Central memory CD8-positive, alpha-beta T cell (primary cell): Measurements from ENCODE around the gene NREP.

Experiments used
- ATAC-seq: fragments of 150-1000 bp; cut with Tn5 transposase; replicated peaks from 2 replicates; pipeline ENCODE4 v1.10.0; 2022; ENCODE audit warnings: mild to moderate bottlenecking, moderate FRiP score, moderate number of reproducible peaks; ENCODE audit not compliant: poor library complexity, severe bottlenecking; ENCODE audit errors: extremely low read depth
- DNase-seq, 2 donors: peaks; one replicate each; pipeline ENCODE4 v3.0.0; 2021; ENCODE audit warnings: low spot score in 2 of 2
- H3K27ac Mint-ChIP-seq: one replicate; pipeline ENCODE4 v1.8.0; 2022; ENCODE audit warnings: low read depth, mild to moderate bottlenecking, moderate library complexity, mixed read lengths
- H3K27me3 Mint-ChIP-seq: one replicate; pipeline ENCODE4 v1.8.0; 2022; ENCODE audit warnings: mixed read lengths
- H3K36me3 Mint-ChIP-seq: one replicate; pipeline ENCODE4 v1.8.0; 2022; ENCODE audit warnings: mild to moderate bottlenecking, moderate library complexity, mixed read lengths; ENCODE audit not compliant: insufficient read depth
- H3K4me1 Mint-ChIP-seq: one replicate; pipeline ENCODE4 v1.8.0; 2022; ENCODE audit warnings: mixed read lengths
- H3K4me3 Mint-ChIP-seq: one replicate; pipeline ENCODE4 v1.8.0; 2022; ENCODE audit warnings: mild to moderate bottlenecking, moderate library complexity, mixed read lengths
- H3K9me3 Mint-ChIP-seq: one replicate; pipeline ENCODE4 v1.8.0; 2022; ENCODE audit warnings: mixed read lengths

NREP gene

DNA sequence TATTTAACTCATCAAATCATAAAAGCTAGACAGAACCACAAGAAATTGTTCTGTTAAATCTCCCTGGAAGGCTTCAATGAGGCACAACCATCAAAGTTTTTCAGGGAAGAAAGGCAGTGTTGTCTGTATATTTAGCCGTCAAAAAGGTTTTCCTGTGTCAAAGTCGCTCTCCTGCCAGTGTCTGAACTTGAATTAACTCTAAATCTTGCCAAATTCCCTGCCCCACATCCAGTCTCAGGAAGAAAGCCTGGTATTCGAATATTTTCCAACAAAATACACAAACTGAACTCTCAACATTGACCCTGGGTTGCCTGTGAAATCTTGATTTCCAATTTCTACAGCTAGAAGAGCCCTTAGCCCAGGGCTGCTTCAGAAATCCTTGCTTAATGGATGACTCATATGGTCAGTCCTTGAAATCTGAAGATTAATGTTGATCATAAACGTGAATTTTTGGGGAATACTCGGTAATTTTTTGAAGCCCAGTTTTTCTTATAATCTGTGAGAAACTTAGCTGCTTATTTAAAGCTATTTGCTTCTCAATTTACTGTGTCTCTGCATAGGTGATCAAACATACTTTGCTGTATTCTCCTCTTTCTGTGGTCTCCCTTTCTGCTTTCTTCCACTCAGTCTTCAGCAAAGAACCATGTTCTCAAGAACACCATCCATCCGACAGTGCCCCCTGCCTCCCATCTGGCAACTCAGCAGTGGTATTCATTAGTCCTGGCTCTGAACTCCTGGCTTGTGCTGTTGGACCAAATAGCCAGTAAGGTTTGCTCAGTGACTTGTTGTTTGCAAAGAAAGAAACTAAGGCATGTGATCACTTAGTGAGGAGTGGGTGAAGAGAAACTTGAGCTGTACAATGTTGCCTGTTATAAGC lies 58.9 kb downstream of the NREP start:
- H3K27ac Mint-ChIP-seq: no peak overlapping the region
- peaks cover 34% of the 10 kb centered on the region for H3K27me3 Mint-ChIP-seq
- H3K36me3 Mint-ChIP-seq: no peaks in the 10 kb centered on the region
- H3K9me3 Mint-ChIP-seq: no peaks in the 10 kb centered on the region
- ATAC-seq (no peak), DNase-seq (no peak)
- no peaks in the 10 kb centered on the region for H3K4me1 Mint-ChIP-seq
- no peak overlapping the region for H3K4me3 Mint-ChIP-seq

- Mint-ChIP-seq H3K9me3 (no peaks in the 10 kb centered on the region), H3K27me3 (peaks cover 35% of the 10 kb centered on the region), H3K27ac (no peak overlapping the region), H3K4me1 (no peaks in the 10 kb centered on the region), H3K4me3 (no peak overlapping the region), H3K36me3 (no peaks in the 10 kb centered on the region)
- DNase-seq (no peak), ATAC-seq (no peak)
Measured at GRCh38 chr5:111697215-111697614, 59.8 kb downstream of the NREP start.

DNA sequence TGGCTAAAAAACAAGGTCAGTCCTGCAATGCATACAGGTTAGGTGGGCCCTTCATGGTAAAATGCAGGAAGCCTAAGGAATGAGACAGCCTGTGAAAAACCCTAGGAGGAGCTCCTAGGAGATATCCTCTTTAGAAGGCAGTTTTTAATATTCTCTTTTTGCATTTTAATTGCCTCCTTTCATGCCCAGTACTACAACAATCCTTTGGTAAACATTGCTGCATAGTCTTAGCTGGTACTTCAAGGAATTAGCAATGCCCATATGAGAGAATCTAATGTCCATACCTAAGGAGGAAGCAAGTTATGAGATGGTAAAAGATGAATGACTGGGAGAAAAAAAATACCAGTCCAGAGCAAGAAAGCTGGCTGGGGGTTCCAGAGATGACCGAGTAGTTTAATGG lies 61.0 kb downstream of the NREP start:
- ATAC-seq (no peak), DNase-seq (no peak)
- Mint-ChIP-seq H3K4me1 (no peaks in the 10 kb centered on the region), H3K36me3 (no peaks in the 10 kb centered on the region), H3K4me3 (no peak overlapping the region), H3K27ac (no peak overlapping the region), H3K27me3 (peaks cover 39% of the 10 kb centered on the region), H3K9me3 (no peaks in the 10 kb centered on the region)

DNA sequence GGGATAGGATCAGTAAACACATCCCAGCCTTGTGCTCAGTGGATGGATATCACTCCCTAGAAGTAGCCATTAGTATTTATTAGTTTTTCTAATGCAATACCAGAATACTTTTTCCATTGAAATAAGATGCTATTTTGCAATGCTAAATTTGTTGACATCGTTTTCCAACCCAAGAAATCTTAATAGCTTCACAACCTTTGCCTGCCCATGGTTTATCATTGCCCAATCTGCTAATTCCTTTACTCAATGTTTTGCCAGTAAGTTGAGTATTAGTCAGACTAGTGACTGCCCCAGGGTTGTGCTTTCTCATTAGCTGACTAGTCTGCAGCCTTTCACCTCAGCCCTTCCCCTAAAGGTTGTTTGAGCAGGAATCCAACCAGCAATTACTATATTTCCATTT lies 62.9 kb downstream of the NREP start:
- no peak for ATAC-seq
- no peak overlapping the region for H3K27ac Mint-ChIP-seq
- DNase-seq: no peak
- H3K36me3 Mint-ChIP-seq: no peaks in the 10 kb centered on the region
- H3K4me3 Mint-ChIP-seq: no peak overlapping the region
- peaks cover 28% of the 10 kb centered on the region for H3K27me3 Mint-ChIP-seq
- no peaks in the 10 kb centered on the region for H3K9me3 Mint-ChIP-seq
- no peaks in the 10 kb centered on the region for H3K4me1 Mint-ChIP-seq

- H3K27ac Mint-ChIP-seq: no peak overlapping the region
- no peak for ATAC-seq
Measured at GRCh38 chr5:111691914-111692313, 65.1 kb downstream of the NREP start.

DNA sequence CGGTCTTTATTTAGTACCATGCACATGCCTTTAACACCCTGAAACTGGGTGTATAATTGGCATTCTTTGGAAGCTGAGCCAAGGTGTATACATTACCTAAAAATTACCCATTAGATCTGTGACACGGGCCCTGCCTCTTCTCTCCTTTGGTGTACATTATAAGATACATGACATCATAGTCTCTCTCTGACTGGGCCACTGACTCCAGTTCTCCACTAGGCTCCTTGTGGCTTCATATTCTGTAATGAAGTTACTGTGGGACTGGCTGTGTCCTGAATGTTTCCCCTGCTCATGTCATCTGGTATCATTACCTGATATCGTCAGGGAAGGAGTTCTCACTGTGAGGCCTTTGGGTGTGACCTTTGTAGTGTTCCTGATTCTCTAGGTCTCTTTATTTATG lies 65.5 kb downstream of the NREP start:
- Mint-ChIP-seq H3K4me3 (no peak overlapping the region), H3K27me3 (peaks cover 15% of the 10 kb centered on the region), H3K9me3 (no peaks in the 10 kb centered on the region), H3K27ac (no peak overlapping the region), H3K4me1 (no peaks in the 10 kb centered on the region), H3K36me3 (peaks cover under 1% of the 10 kb centered on the region)
- no peak for DNase-seq
- ATAC-seq: no peak

More at GRCh38 chr5:111691914-111692313, 65.1 kb downstream of the NREP start:
- no peaks in the 10 kb centered on the region for H3K9me3 Mint-ChIP-seq
- DNase-seq: no peak
- no peak overlapping the region for H3K4me3 Mint-ChIP-seq
- peaks cover 15% of the 10 kb centered on the region for H3K27me3 Mint-ChIP-seq
- H3K36me3 Mint-ChIP-seq: no peaks in the 10 kb centered on the region
- H3K4me1 Mint-ChIP-seq: no peaks in the 10 kb centered on the region

- H3K27me3 Mint-ChIP-seq: peaks cover 15% of the 10 kb centered on the region
- H3K4me3 Mint-ChIP-seq: no peak overlapping the region
- H3K9me3 Mint-ChIP-seq: no peaks in the 10 kb centered on the region
- H3K36me3 Mint-ChIP-seq: peaks cover 1% of the 10 kb centered on the region
- ATAC-seq: no peak
- DNase-seq: no peak
- H3K4me1 Mint-ChIP-seq: no peaks in the 10 kb centered on the region
- no peak overlapping the region for H3K27ac Mint-ChIP-seq
Measured at GRCh38 chr5:111689357-111689935, 67.5 kb downstream of the NREP start.

- H3K4me3 Mint-ChIP-seq: no peak overlapping the region
- H3K9me3 Mint-ChIP-seq: no peaks in the 10 kb centered on the region
- DNase-seq: no peak
- no peak overlapping the region for H3K27ac Mint-ChIP-seq
- no peak for ATAC-seq
- H3K27me3 Mint-ChIP-seq: no peaks in the 10 kb centered on the region
- H3K4me1 Mint-ChIP-seq: no peaks in the 10 kb centered on the region
- H3K36me3 Mint-ChIP-seq: peaks cover 1% of the 10 kb centered on the region
Measured at GRCh38 chr5:111685969-111686368, 71.0 kb downstream of the NREP start.

GRCh38 chr5:111682641-111683040 lies 74.4 kb downstream of the NREP start:
- H3K4me3 Mint-ChIP-seq: no peak overlapping the region
- no peaks in the 10 kb centered on the region for H3K4me1 Mint-ChIP-seq
- peaks cover 10% of the 10 kb centered on the region for H3K27me3 Mint-ChIP-seq
- H3K36me3 Mint-ChIP-seq: peaks cover 1% of the 10 kb centered on the region
- H3K9me3 Mint-ChIP-seq: no peaks in the 10 kb centered on the region
- DNase-seq (no peak), ATAC-seq (no peak)
- H3K27ac Mint-ChIP-seq: no peak overlapping the region

DNA sequence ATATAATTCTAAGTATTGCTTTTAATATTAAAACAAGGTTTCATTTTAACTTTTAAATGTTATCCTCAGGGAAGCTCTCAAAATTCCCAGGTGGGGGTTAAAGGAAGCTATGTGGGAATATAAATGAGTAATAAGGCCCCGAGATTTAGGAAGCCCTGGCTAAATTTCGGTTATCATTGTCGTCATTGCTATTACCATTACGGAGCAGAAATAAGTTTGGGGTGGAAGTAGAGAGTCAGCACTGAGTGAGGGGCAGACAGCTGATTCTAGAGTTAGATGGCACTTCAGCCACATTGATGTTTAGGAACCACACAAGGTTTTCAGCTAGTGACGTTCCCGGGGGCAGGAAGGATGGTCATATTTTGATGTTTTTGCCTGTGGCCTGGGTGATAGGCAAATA lies 74.9 kb downstream of the NREP start:
- no peaks in the 10 kb centered on the region for H3K9me3 Mint-ChIP-seq
- ATAC-seq (no peak), DNase-seq (no peak)
- H3K36me3 Mint-ChIP-seq: peaks cover 1% of the 10 kb centered on the region
- H3K4me1 Mint-ChIP-seq: no peaks in the 10 kb centered on the region
- H3K27me3 Mint-ChIP-seq: peaks cover 10% of the 10 kb centered on the region
- H3K4me3 Mint-ChIP-seq: no peak overlapping the region
- H3K27ac Mint-ChIP-seq: no peak overlapping the region

DNA sequence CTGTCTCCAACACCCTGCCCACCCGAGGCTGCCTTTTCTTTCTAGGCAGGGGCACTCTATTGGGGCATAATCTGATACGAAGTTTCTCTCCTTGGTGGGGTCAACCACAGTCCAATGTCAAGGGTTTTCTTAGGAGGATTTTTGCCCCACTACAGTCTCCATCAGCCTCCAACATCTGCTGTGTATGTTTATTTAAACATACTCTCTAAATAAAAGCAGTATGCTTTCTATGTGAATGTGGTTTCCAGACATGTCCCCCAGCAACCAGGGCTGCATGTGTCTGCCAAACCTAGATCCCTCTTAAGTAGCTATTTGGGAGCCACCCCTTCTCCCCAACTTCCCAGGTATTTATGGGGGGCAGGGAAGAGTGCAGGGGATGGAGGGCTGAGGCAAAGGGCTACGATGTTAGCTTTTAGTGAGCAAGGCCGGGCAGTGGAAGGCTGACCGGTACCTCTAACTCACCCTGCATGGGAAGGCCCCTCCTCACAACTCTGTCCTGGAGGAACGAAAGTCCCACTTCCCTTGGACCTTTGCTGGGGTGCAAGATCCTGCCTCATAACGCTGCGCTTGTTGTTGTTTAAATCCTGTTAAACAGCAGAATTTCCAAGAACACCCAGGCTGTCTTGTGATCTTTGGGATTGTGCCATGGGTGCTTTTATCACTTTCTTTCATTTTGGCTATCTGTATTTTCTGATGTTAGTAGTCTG lies 75.4 kb downstream of the NREP start:
- peaks cover under 1% of the 10 kb centered on the region for H3K36me3 Mint-ChIP-seq
- no peak overlapping the region for H3K4me3 Mint-ChIP-seq
- ATAC-seq: no peak
- no peaks in the 10 kb centered on the region for H3K4me1 Mint-ChIP-seq
- peaks cover 10% of the 10 kb centered on the region for H3K27me3 Mint-ChIP-seq
- no peaks in the 10 kb centered on the region for H3K9me3 Mint-ChIP-seq
- no peak for DNase-seq
- H3K27ac Mint-ChIP-seq: no peak overlapping the region

- ATAC-seq (no peak), DNase-seq (no peak)
- Mint-ChIP-seq H3K4me3 (no peak overlapping the region), H3K27me3 (peaks cover 10% of the 10 kb centered on the region), H3K36me3 (no peaks in the 10 kb centered on the region), H3K4me1 (no peaks in the 10 kb centered on the region), H3K9me3 (no peaks in the 10 kb centered on the region), H3K27ac (no peak overlapping the region)
Measured at GRCh38 chr5:111680737-111681413, 76.1 kb downstream of the NREP start.
